Uterus (tissue), 4 donors: ENCODE results near the gene TMEM98. TPM values are rescaled to one million over a fixed set of nuclear protein-coding genes. Genes with fewer than 3 reads are reported as not detected.
A peak's percentile ranks its signal among the peaks of the same experiment; 100 is the strongest.
"Not testable (repeated sequence)": the region's sequence is repeated elsewhere in the genome, so short reads cannot be mapped to it uniquely, and the experiment has no call there.

ENCODE experiments used
- DNase-seq, 2 donors: peaks; one replicate each; pipeline ENCODE4 v3.0.0-alpha.2; 2019 to 2020
- H3K27ac ChIP-seq, 2 donors: fragments of 200-600 bp; sonication (generic); 1 replicate in 1 of 2; 2 replicates in 1 of 2; pipeline ENCODE4 v1.5.1; 2016 to 2018
- H3K27me3 ChIP-seq, 2 donors: fragments of 200-600 bp; sonication (generic); one replicate each; pipeline ENCODE4 v1.5.1; 2018 to 2019; ENCODE audit warnings: control low read depth in 1 of 2
- H3K36me3 ChIP-seq, 2 donors: fragments of 200-600 bp; sonication (generic); one replicate each; pipeline ENCODE4 v1.5.1; 2019; ENCODE audit warnings: control low read depth in 1 of 2
- H3K4me1 ChIP-seq, 2 donors: fragments of 200-600 bp; sonication (generic); one replicate each; pipeline ENCODE4 v1.5.1; 2018 to 2019; ENCODE audit warnings: control low read depth in 1 of 2
- H3K4me3 ChIP-seq, 2 donors: fragments of 200-600 bp; sonication (generic); 1 replicate in 1 of 2; 2 replicates in 1 of 2; pipeline ENCODE4 v1.5.1; 2018 to 2019; ENCODE audit warnings: mild to moderate bottlenecking in 1 of 2
- H3K9me3 ChIP-seq, 2 donors: fragments of 200-600 bp; sonication (generic); one replicate each; pipeline ENCODE4 v1.5.1; 2019; ENCODE audit warnings: control low read depth in 1 of 2
- POLR2A ChIP-seq, 2 donors: fragments of 450-650 bp; IDR thresholded peaks; one replicate each; pipeline ENCODE4 v1.6.1; 2016; ENCODE audit warnings: antibody characterized with exemption in 2 of 2, mild to moderate bottlenecking in 1 of 2, moderate library complexity in 1 of 2
- intact Hi-C: fragments of 100-400 bp; cut with DNase I; formaldehyde crosslinking; loops from one replicate; pipeline ENCODE4 v1.15.1; 2023; ENCODE audit warnings: low total_unique reads
- total RNA-seq, 4 donors: library from RNA; depleted of rRNA in 3 of 4; stranded (reverse); fragments of >200 nt in 3 of 4; gene quantifications; one replicate each; pipeline versions ENCODE4 v1.1.0 to v1.2.4, GENCODE V29; 2014 to 2023
- TF ChIP-seq, protein P1 (sequence below), 4 experiments: fragments of 200-600 bp in 2 of 4; fragments of 450-650 bp in 2 of 4; sonication (generic) in 2 of 4; IDR thresholded peaks; one replicate each; pipeline ENCODE4 v1.5.1; 2016 to 2019; ENCODE audit warnings: antibody characterized with exemption in 4 of 4, mild to moderate bottlenecking in 2 of 4, moderate library complexity in 1 of 4
- donor health status: DM: yes; HTN: yes; CAD: no.

TMEM98 gene
- total RNA-seq, 4 donors from 2014 or later: 87.8 to 176 (median 130) TPM

DNA sequence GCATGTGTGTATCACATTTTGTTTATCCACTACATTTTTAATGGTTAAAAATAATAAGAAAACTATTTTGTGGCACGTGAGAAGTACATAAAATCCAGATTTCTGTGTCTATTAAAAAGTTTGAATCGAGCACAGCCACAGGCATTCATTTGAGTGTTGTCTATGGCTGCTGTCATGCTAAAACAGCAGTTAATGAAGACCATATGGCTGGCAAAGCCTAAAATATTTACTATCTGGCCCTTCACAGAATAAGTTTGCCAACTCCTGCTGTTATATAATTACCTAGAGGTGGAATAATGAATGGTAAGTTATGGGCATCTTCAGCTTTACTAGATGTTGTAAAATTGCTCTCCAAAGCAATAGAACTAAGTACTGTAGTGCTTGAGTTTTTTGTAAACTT is 30.5 kb downstream of the TMEM98 start:
- intact Hi-C loops: no loop called here
- Histone ChIP-seq H3K27me3 (no peaks in the 10 kb centered on the region), H3K36me3 (no peaks in the 10 kb centered on the region), H3K9me3 (no peaks in the 10 kb centered on the region), H3K27ac (no peak overlapping the region), H3K4me1 (no peaks in the 10 kb centered on the region), H3K4me3 (no peak overlapping the region)
- no peak for TF ChIP-seq POLR2A (IDR thresholded peaks at IDR 0.05)
- TF ChIP-seq, protein P1, sequence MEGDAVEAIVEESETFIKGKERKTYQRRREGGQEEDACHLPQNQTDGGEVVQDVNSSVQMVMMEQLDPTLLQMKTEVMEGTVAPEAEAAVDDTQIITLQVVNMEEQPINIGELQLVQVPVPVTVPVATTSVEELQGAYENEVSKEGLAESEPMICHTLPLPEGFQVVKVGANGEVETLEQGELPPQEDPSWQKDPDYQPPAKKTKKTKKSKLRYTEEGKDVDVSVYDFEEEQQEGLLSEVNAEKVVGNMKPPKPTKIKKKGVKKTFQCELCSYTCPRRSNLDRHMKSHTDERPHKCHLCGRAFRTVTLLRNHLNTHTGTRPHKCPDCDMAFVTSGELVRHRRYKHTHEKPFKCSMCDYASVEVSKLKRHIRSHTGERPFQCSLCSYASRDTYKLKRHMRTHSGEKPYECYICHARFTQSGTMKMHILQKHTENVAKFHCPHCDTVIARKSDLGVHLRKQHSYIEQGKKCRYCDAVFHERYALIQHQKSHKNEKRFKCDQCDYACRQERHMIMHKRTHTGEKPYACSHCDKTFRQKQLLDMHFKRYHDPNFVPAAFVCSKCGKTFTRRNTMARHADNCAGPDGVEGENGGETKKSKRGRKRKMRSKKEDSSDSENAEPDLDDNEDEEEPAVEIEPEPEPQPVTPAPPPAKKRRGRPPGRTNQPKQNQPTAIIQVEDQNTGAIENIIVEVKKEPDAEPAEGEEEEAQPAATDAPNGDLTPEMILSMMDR (IDR thresholded peaks at IDR 0.05): no peak
- no peak for DNase-seq

DNA sequence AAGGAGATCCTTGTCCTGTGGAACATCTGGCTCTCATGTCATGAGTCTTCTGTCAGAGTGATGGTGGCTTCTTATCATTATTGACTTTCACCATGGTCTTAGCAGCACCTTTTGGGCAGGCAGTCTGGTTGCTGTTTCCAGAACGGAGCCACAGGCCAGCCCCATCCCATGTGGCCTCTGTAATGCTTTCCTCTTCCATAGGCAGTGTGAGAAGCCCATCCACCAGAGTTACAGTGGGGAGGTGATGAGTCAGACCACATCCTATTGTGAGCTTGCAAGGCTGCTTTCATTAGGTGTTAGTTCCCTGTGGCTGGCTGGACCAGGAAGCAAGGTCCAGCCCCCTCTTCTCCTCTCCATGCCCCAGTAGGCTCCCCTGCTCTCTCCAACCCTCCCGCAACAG is 32.9 kb downstream of the TMEM98 start:
- TF ChIP-seq POLR2A (IDR thresholded peaks at IDR 0.05): no peak
- TF ChIP-seq, protein P1 (IDR thresholded peaks at IDR 0.05): no peak

DNA sequence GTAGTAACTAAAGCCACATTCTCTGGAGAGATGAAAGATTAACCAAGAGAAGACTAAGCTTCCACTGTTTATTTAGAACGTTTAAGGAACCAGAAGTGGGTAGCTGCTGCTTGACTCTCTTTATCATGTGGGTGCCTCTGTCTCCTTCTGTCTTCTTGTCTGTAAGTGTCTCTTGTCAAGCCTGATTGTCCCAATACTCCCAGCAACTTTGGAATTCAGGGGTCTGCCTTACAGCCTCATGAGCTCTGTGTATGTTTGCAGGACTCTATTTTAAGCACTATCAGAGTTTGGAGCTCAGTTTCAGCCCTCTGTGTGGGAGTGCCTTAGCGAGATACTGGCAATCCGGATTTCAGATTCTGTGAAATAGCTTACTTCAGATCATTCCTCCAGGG is 34.4 kb downstream of the TMEM98 start:
- intact Hi-C loops: no loop called here
- Histone ChIP-seq H3K4me3 (no peak overlapping the region), H3K27me3 (no peaks in the 10 kb centered on the region), H3K36me3 (no peaks in the 10 kb centered on the region), H3K9me3 (no peaks in the 10 kb centered on the region), H3K4me1 (no peaks in the 10 kb centered on the region), H3K27ac (no peak overlapping the region)
- DNase-seq: no peak
- TF ChIP-seq POLR2A (IDR thresholded peaks at IDR 0.05): no peak
- TF ChIP-seq, protein P1 (IDR thresholded peaks at IDR 0.05): no peak

More for the DNA sequence above, 32.9 kb downstream of the TMEM98 start:
- Histone ChIP-seq H3K4me3 (no peak overlapping the region), H3K27ac (no peak overlapping the region), H3K4me1 (no peaks in the 10 kb centered on the region), H3K36me3 (no peaks in the 10 kb centered on the region), H3K9me3 (no peaks in the 10 kb centered on the region), H3K27me3 (no peaks in the 10 kb centered on the region)
- intact Hi-C loops: no loop called here
- DNase-seq: no peak

DNA sequence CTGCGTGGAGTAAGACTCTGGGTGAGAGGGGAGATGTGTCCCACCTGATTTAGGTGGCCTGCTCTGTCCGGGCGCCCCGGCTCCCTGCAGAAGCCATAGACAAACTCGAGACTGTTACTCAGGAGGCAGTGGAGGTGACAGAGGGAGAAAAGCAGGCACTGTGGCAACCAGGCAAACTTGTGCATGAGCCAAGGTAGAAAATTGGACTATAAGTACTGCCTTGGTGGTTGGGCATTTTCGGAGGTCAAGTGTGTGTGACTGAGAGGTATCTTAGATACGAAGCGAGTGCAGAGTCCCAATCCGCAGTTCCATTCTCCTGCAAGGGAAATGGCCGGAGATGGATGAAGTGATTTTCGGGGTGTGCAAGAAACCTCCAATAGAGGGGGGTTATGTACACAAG is 36.6 kb downstream of the TMEM98 start:
- DNase-seq: no peak
- Histone ChIP-seq H3K4me3 (no peak overlapping the region), H3K27me3 (no peaks in the 10 kb centered on the region), H3K9me3 (no peaks in the 10 kb centered on the region), H3K27ac (no peak overlapping the region), H3K36me3 (no peaks in the 10 kb centered on the region), H3K4me1 (no peaks in the 10 kb centered on the region)
- intact Hi-C loops: no loop called here
- TF ChIP-seq POLR2A (IDR thresholded peaks at IDR 0.05): no peak
- TF ChIP-seq, protein P1 (IDR thresholded peaks at IDR 0.05): no peak

DNA sequence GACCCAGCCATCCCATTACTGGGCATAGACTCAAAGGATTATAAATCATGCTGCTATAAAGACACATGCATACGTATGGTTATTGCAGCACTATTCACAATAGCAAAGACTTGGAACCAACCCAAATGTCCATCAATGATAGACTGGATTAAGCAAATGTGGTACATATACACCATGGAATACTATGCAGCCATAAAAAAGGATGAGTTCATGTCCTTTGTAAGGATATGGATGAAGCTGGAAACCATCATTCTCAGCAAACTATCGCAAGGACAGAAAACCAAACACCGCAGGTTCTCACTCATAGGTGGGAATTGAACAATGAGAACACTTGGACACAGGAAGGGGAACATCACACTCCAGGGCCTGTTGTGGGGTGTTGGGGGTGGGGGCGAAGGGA is 41.3 kb downstream of the TMEM98 start:
- intact Hi-C loops, H3K36me3 ChIP-seq, H3K27me3 ChIP-seq, H3K4me1 ChIP-seq, DNase-seq, H3K27ac ChIP-seq, H3K4me3 ChIP-seq, H3K9me3 ChIP-seq: not testable (repeated sequence)

DNA sequence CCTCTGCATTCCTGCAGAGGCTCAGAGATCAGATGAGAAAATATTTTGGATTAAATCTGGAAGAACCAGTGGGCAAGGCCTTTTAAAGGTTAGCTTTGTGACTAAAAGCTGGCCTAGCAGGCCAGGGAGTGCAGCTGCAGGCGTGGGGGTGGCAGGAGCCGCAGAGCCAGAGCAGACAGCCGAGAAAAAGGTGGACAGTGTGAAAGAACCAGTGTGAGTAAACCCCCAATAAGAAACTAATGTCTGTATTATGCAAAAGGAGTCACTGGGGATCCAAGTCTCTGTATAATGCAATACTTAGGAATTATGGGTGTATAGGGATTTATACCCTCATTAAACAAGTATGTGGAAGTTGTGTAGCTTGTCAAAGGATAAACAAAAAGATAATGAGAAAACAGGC is 42.3 kb downstream of the TMEM98 start:
- H3K27ac ChIP-seq: peak overlapping the region in 1 of 2 donors; percentile 42
- H3K4me1 ChIP-seq: no peaks in the 10 kb centered on the region
- no peak overlapping the region for H3K4me3 ChIP-seq
- DNase-seq: peak; percentile 39 to 48
- no peaks in the 10 kb centered on the region for H3K27me3 ChIP-seq
- H3K9me3 ChIP-seq: no peaks in the 10 kb centered on the region
- no peaks in the 10 kb centered on the region for H3K36me3 ChIP-seq
- intact Hi-C loops: no loop called here
- TF ChIP-seq, protein P1 (IDR thresholded peaks at IDR 0.05): no peak
- TF ChIP-seq POLR2A (IDR thresholded peaks at IDR 0.05): no peak
